ENCODE measurements around the gene BRD3OS. TPM values are rescaled to one million over a fixed set of nuclear protein-coding genes. Genes with fewer than 3 reads are reported as not detected.
A peak's percentile ranks its signal among the peaks of the same experiment; 100 is the strongest.

Gene BRD3OS
- total and polyA plus RNA-seq, 2 of the 13 experiments (the other 11 are each of a cell fraction or from before 2014, with no cell fraction given) = 4.9 to 5.7 TPM

DNA sequence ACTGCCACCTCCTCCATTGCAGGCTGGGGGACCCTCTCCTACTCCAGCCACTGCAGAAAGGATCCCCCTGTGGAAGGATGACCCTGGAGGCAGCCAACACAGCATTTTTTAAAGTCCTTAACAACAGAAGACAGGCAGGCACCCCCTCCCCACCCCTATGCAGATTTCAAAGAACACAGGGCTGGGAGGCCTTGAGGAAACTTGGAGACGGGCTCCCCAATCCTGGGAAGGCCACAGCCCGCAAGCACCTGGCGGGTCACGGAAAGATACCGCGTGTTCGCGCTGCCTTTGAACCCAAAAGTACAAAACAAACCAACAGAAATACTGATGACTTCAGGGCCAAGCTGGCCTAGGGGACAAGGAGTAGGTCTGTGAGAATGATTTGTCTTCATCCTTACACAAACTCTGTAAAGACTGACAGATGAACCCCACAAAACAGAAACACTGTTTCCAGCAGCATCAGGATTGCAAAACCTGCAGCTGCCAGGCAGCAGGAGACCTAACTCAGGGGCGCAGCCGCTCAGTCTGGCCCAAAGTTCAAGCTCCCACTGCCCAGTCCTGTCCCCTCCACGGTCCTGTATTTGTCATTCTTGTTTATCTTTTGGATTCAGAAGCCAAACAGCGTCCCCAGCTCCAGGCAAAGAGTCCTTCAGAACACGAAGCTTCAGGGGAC lies 46.9 kb upstream of the BRD3OS start (continued):
- TF ChIP-seq DNMT3B (CRISPR knock-in tag; conservative IDR thresholded peaks at IDR 0.05) = no peak
- TF ChIP-seq NR3C1 (CRISPR knock-in tag; IDR thresholded peaks at IDR 0.05) = no peak
- TF ChIP-seq ZNF326 (CRISPR knock-in tag; IDR thresholded peaks at IDR 0.05; ENCODE audit: borderline replicate concordance) = no peak
- TF ChIP-seq ZNF30 (CRISPR knock-in tag; IDR thresholded peaks at IDR 0.05) = no peak
- TF ChIP-seq CHD4 (IDR thresholded peaks at IDR 0.05; ENCODE audit: borderline replicate concordance, low read length) = no peak
- no peak for TF ChIP-seq ZNF777 (CRISPR knock-in tag; IDR thresholded peaks at IDR 0.05)
- TF ChIP-seq SRY (CRISPR knock-in tag; IDR thresholded peaks at IDR 0.05) = peak; percentile 19; the same call in 1 of the 2 replicates
- peak; percentile 35; the same call in 1 of the 2 replicates for TF ChIP-seq ZFP1 (CRISPR knock-in tag; IDR thresholded peaks at IDR 0.05)
- TF ChIP-seq THAP9 (CRISPR knock-in tag; IDR thresholded peaks at IDR 0.05; ENCODE audit: borderline replicate concordance) = no peak; the same call in 1 of the 2 replicates
- no peak for TF ChIP-seq E2F2 (CRISPR knock-in tag; IDR thresholded peaks at IDR 0.05; ENCODE audit: borderline replicate concordance)
- no peak for TF ChIP-seq MIER2 (CRISPR knock-in tag; IDR thresholded peaks at IDR 0.05)
- no peak for TF ChIP-seq ZC3H4 (CRISPR knock-in tag; IDR thresholded peaks at IDR 0.05; ENCODE audit: borderline replicate concordance)
- no peak for TF ChIP-seq HDAC6 (IDR thresholded peaks at IDR 0.05; ENCODE audit: low read depth, low read length)
- no peak for TF ChIP-seq CBFB (CRISPR knock-in tag; IDR thresholded peaks at IDR 0.05)
- TF ChIP-seq JARID2 (CRISPR knock-in tag; IDR thresholded peaks at IDR 0.05; ENCODE audit: insufficient replicate concordance) = no peak
- TF ChIP-seq ZNF263 (CRISPR knock-in tag; IDR thresholded peaks at IDR 0.05) = peak; percentile 34; the same call in 1 of the 2 replicates
- no peak for TF ChIP-seq RBAK (CRISPR knock-in tag; IDR thresholded peaks at IDR 0.05)
- no peak for TF ChIP-seq IKZF1 (IDR thresholded peaks at IDR 0.05)
- no peak for TF ChIP-seq ZNF562 (CRISPR knock-in tag; IDR thresholded peaks at IDR 0.05; ENCODE audit: borderline replicate concordance)
- no peak for TF ChIP-seq BRF2 (CRISPR knock-in tag; IDR thresholded peaks at IDR 0.05)
- no peak for TF ChIP-seq POLR2AphosphoS2 (IDR thresholded peaks at IDR 0.05; ENCODE audit: low read depth, low read length)
- TF ChIP-seq HNRNPLL (IDR thresholded peaks at IDR 0.05; ENCODE audit: low read depth, low read length, poor library complexity, severe bottlenecking) = no peak
- TF ChIP-seq SOX6 (IDR thresholded peaks at IDR 0.05) = no peak
- peak; percentile 84 for TF ChIP-seq SOX6 (CRISPR knock-in tag; IDR thresholded peaks at IDR 0.05)
- peak; percentile 35; the same call in 1 of the 2 replicates for TF ChIP-seq ZNF558 (CRISPR knock-in tag; IDR thresholded peaks at IDR 0.05; ENCODE audit: borderline replicate concordance)
- TF ChIP-seq MYNN (CRISPR knock-in tag; IDR thresholded peaks at IDR 0.05; ENCODE audit: low read depth) = no peak
- TF ChIP-seq ZNF207 (IDR thresholded peaks at IDR 0.05; ENCODE audit: borderline replicate concordance) = no peak
